ENCODE results near the gene GAPDH.

GAPDH gene

GRCh38 chr12:6530576-6531260 is 3.6 kb upstream of the GAPDH start:
- no peak for DNase-seq

DNA sequence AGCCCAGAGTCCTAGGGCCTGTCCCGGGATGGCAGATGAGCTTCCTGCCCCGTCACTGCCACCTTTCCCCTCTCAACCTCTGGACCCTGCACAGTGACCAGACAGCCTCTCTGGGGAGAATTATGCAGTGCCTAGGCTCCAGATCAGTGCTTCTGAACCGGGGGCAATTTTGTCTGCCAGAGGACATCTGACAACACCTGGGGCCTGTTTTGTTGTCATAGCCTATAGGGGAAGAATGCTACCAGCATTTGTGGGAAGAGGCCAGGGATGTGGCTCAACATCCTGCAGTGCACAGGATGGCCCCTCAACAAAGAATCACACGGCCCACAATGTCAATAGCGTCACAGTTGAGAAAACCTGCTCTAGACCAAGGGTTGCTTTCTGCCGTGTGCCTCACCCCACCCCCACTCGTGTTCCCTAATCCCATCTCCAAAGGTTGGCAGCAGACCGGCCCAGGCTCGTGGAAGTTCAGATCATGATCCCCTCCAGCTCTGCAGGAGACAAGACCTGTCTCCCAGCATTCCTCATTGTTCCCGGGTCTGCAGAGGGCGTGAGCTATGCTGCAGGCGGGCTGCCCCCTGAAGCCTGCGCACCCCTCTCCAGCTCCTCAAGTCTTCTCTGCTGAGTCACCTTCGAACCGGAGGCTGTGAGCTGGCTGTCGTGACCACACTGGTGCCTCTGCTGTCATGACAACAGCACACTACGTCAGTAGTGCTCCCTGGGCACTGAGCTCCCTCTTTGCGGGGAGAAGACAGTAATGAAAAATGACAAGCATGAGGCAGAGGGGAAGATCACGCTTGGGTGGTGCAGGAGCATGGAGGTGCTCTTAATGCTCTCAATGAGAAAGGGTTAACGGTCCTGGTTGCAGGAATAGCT is 2.0 kb upstream of the GAPDH start:
- peak; percentile 35 to 84 (median 64) for DNase-seq

- DNase-seq, result peak; percentile 45 to 91 (median 91)
Observed at GRCh38 chr12:6532927-6533652, 1.2 kb upstream of the GAPDH start.

DNA sequence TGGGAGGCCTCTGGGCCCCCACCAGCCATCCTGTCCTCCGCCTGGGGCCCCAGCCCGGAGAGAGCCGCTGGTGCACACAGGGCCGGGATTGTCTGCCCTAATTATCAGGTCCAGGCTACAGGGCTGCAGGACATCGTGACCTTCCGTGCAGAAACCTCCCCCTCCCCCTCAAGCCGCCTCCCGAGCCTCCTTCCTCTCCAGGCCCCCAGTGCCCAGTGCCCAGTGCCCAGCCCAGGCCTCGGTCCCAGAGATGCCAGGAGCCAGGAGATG is 729 bp upstream of the GAPDH start:
- DNase-seq, result no peak

DNA sequence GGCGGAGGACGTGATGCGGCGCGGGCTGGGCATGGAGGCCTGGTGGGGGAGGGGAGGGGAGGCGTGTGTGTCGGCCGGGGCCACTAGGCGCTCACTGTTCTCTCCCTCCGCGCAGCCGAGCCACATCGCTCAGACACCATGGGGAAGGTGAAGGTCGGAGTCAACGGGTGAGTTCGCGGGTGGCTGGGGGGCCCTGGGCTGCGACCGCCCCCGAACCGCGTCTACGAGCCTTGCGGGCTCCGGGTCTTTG is 303 bp downstream of the GAPDH start:
- DNase-seq, result no peak

DNA sequence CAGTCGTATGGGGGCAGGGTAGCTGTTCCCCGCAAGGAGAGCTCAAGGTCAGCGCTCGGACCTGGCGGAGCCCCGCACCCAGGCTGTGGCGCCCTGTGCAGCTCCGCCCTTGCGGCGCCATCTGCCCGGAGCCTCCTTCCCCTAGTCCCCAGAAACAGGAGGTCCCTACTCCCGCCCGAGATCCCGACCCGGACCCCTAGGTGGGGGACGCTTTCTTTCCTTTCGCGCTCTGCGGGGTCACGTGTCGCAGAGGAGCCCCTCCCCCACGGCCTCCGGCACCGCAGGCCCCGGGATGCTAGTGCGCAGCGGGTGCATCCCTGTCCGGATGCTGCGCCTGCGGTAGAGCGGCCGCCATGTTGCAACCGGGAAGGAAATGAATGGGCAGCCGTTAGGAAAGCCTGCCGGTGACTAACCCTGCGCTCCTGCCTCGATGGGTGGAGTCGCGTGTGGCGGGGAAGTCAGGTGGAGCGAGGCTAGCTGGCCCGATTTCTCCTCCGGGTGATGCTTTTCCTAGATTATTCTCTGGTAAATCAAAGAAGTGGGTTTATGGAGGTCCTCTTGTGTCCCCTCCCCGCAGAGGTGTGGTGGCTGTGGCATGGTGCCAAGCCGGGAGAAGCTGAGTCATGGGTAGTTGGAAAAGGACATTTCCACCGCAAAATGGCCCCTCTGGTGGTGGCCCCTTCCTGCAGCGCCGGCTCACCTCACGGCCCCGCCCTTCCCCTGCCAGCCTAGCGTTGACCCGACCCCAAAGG is 804 bp downstream of the GAPDH start:
- peak; percentile 61 to 87 (median 84) for DNase-seq

- no peak for DNase-seq
Observed at GRCh38 chr12:6535697-6535946, 1.3 kb downstream of the GAPDH start.

GRCh38 chr12:6535960-6536847 is 1.9 kb downstream of the GAPDH start:
- DNase-seq, result peak in 1 of 3 experiments; percentile 38

GRCh38 chr12:6536894-6537579 is 2.7 kb downstream of the GAPDH start:
- peak in 1 of 3 experiments; percentile 38 for DNase-seq

- DNase-seq, result peak; percentile 63 to 86 (median 68)
Observed at GRCh38 chr12:6537580-6538419, 3.5 kb downstream of the GAPDH start.

DNA sequence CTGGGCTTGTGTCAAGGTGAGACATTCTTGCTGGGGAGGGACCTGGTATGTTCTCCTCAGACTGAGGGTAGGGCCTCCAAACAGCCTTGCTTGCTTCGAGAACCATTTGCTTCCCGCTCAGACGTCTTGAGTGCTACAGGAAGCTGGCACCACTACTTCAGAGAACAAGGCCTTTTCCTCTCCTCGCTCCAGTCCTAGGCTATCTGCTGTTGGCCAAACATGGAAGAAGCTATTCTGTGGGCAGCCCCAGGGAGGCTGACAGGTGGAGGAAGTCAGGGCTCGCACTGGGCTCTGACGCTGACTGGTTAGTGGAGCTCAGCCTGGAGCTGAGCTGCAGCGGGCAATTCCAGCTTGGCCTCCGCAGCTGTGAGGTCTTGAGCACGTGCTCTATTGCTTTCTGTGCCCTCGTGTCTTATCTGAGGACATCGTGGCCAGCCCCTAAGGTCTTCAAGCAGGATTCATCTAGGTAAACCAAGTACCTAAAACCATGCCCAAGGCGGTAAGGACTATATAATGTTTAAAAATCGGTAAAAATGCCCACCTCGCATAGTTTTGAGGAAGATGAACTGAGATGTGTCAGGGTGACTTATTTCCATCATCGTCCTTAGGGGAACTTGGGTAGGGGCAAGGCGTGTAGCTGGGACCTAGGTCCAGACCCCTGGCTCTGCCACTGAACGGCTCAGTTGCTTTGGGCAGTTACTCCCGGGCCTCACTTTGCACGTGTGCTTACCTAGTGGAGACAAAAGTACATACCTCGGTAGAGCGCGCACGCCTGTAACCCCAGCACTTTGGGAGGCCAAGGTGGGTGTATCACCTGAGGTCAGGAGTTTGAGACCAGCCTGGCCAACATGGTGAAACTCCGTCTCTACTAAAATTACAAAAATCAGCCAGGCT is 4.3 kb downstream of the GAPDH start:
- DNase-seq, result peak in 1 of 3 experiments; percentile 27

DNA sequence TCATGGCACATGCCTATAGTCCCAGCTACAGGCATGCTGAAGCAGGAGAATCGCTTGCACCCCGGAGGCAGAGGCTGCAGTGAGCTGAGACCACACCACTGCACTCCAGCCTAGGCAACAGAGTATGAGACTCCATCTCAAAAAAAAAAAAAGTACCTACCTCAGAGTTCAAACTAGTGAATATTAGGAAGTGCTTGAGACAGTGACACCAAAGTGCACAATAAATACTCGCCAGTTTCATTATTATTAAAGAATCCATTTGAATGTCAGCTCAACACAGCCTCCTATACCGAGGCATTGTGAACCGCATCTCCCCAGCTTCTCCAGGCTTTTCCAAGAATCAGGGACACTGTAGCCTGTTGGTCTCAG is 5.0 kb downstream of the GAPDH start:
- DNase-seq, result no peak

DNA sequence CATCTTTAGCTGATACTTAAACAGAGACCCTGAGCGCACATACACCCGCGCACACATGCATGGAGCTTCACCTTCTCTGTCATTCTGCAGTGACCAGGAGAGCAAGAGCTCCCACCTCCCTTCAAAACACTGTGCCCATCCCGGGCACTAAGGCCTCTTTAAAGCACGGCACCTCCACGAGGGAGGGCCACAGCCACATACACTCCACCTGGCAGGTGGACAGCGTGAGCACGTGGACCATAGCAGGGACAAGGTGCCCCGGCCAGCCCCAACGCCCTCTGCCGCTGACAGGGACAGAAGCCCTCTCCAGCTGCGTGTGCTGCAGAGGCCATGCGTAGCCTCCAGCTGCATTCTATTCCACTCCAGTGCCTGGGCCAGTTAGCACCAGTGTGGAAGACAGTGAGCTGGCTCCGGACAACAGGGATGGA is 5.4 kb downstream of the GAPDH start:
- peak in 1 of 3 experiments; percentile 44 for DNase-seq

DNA sequence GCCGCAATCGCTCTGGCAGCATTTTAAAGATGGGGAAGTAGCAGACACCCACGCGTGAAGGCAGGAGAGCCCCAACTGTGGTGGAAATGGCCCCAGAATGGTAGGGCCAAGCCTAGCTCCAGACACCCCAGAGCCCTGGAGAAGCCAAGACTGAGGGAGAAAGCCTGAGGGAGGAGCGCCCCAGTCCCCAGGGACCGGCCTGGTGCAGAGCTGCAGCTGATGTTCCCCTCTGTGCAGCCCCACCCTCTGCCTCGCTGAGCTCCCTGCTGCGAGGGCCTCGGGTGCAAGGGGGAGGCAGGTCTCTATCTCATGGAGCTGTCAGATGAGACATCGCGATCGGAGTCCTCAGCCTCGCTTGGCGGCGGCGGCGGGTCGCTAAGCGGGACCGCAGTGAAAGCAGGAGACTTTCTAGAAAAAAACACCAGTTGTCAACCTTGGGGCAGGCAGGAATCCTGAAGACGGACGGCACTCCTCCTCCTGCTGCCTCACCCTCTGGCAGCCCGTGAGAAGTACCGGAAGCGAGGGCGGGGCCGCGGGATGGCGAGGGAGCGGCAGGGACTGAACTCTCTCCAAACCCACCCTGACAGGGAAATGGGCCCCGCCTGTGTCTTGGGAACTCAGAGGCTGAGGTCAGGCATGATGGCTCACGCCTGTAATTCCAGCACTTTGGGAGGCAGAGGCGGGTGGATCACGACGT is 6.0 kb downstream of the GAPDH start:
- peak; percentile 67 to 73 (median 71) for DNase-seq

GRCh38 chr12:6541371-6542165 is 7.3 kb downstream of the GAPDH start:
- no peak for DNase-seq

GRCh38 chr12:6542209-6543009 is 8.1 kb downstream of the GAPDH start:
- no peak for DNase-seq

DNA sequence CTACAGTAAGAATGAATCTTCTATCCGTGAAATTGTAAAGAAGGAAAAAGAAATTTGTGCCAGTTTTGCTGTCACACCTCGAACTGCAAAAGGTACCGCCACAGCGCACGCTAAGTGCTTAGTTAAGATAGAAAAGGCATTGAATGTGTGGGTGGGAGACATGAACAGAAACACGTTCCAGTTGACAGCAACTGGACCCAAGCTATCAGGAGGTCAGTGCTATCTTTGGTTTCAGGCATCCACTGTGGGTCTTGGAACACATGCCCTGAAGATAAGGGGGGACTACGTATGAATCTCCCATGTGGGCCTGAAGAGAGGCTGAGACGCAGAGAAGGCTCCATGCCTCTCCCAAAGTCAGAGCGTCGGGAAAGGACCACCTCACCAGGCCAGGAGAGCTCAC is 11.7 kb downstream of the GAPDH start:
- DNase-seq, result no peak

- no peak for DNase-seq
Observed at GRCh38 chr12:6547566-6547965, 13.2 kb downstream of the GAPDH start.

Measured in NCI-H1417 (cell line).